Left lung (tissue), 10 donors: Measurements from ENCODE around the gene TAS2R60. TPM values are rescaled to one million over a fixed set of nuclear protein-coding genes. Genes with fewer than 3 reads are reported as not detected.
A peak's percentile ranks its signal among the peaks of the same experiment; 100 is the strongest.

Experiments
- ATAC-seq: fragments of 200-7000 bp; cut with Tn5 transposase; one replicate; pipeline ENCODE4 v1.9.1; 2020; ENCODE audit warnings: moderate library complexity
- DNase-seq, 4 donors: peaks; one replicate each; pipeline ENCODE4 v3.0.0-alpha.2; 2013 to 2020
- H3K27ac ChIP-seq, 2 donors: fragments of 200-600 bp; sonication (generic) in 1 of 2; one replicate each; pipeline versions ENCODE4 v1.5.0 to v1.8.0; 2020 to 2021
- H3K27me3 ChIP-seq, 2 donors: fragments of 200-600 bp; sonication (generic) in 1 of 2; one replicate each; pipeline versions ENCODE4 v1.5.0 to v1.8.0; 2020 to 2021
- H3K36me3 ChIP-seq, 2 donors: fragments of 200-600 bp; sonication (generic) in 1 of 2; one replicate each; pipeline versions ENCODE4 v1.5.0 to v1.8.0; 2020 to 2021
- H3K4me1 ChIP-seq, 2 donors: fragments of 200-600 bp; one replicate each; pipeline ENCODE4 v1.8.0; 2021
- H3K4me3 ChIP-seq, 2 donors: fragments of 200-600 bp; sonication (generic) in 1 of 2; one replicate each; pipeline versions ENCODE4 v1.5.0 to v1.8.0; 2020 to 2021; ENCODE audit warnings: mild to moderate bottlenecking in 1 of 2
- H3K9me3 ChIP-seq, 2 donors: fragments of 200-600 bp; sonication (generic) in 1 of 2; one replicate each; pipeline versions ENCODE4 v1.5.0 to v1.8.0; 2020 to 2021
- CTCF ChIP-seq, 2 donors: fragments of 200-600 bp; sonication (generic) in 1 of 2; IDR thresholded peaks; one replicate each; pipeline versions ENCODE4 v1.5.0 to v1.8.0; 2021; ENCODE audit warnings: antibody characterized with exemption in 2 of 2
- intact Hi-C, 2 donors: fragments of 100-400 bp; cut with DNase I; formaldehyde crosslinking; loops; one replicate each; pipeline versions ENCODE4 v1.11.2 to v1.14.2; 2022
- polyA plus RNA-seq, 6 donors: library from polyadenylated mRNA; unstranded; fragments of 120-200 nt; gene quantifications; one replicate each; pipeline ENCODE4 v1.2.1, GENCODE V29; 2013; ENCODE audit not compliant: insufficient read length in 6 of 6
- total RNA-seq, 2 donors: library from RNA; stranded (reverse); fragmentation: NEBNext Ultra II Directional; extraction: Animal tissue kit (Norgen Biotek cat#: 25700); gene quantifications; one replicate each; pipeline ENCODE4 v1.2.1, GENCODE V29; 2021
- donor health status: DM: no; HTN: yes; CAD: no.
- donor health status: DM: no; HTN: no; CAD: no.

TAS2R60 gene
- total and polyA plus RNA-seq, 8 donors: not detected

- Histone ChIP-seq H3K27ac (no peak overlapping the region), H3K27me3 (peaks cover 0 to 8% of the 10 kb centered on the region in 2 donors), H3K4me1 (no peaks in the 10 kb centered on the region), H3K36me3 (no peaks in the 10 kb centered on the region), H3K9me3 (no peaks in the 10 kb centered on the region), H3K4me3 (no peak overlapping the region)
- DNase-seq (no peak), ATAC-seq (no peak)
- intact Hi-C loops: no loop called here
- TF ChIP-seq CTCF (IDR thresholded peaks at IDR 0.05): no peak
Observed at GRCh38 chr7:143444785-143445184, 1.5 kb downstream of the TAS2R60 start.

GRCh38 chr7:143447466-143447865, 4.2 kb downstream of the TAS2R60 start:
- H3K4me3 ChIP-seq: no peak overlapping the region
- no peak for ATAC-seq
- intact Hi-C loops: no loop called here
- no peaks in the 10 kb centered on the region for H3K4me1 ChIP-seq
- H3K27ac ChIP-seq: no peak overlapping the region
- TF ChIP-seq CTCF (IDR thresholded peaks at IDR 0.05): no peak
- DNase-seq: no peak
- peaks cover 0 to 8% of the 10 kb centered on the region in 2 donors for H3K27me3 ChIP-seq
- no peaks in the 10 kb centered on the region for H3K9me3 ChIP-seq
- no peaks in the 10 kb centered on the region for H3K36me3 ChIP-seq

GRCh38 chr7:143448429-143448828, 5.2 kb downstream of the TAS2R60 start:
- H3K4me1 ChIP-seq: no peaks in the 10 kb centered on the region
- no peak overlapping the region for H3K27ac ChIP-seq
- ATAC-seq: no peak
- H3K36me3 ChIP-seq: no peaks in the 10 kb centered on the region
- peaks cover 0 to 8% of the 10 kb centered on the region in 2 donors for H3K27me3 ChIP-seq
- intact Hi-C loops: no loop called here
- no peak for DNase-seq
- no peak overlapping the region for H3K4me3 ChIP-seq
- no peaks in the 10 kb centered on the region for H3K9me3 ChIP-seq
- no peak for TF ChIP-seq CTCF (IDR thresholded peaks at IDR 0.05)

GRCh38 chr7:143449793-143450192, 6.5 kb downstream of the TAS2R60 start:
- H3K9me3 ChIP-seq: no peaks in the 10 kb centered on the region
- peaks cover 0 to 8% of the 10 kb centered on the region in 2 donors for H3K27me3 ChIP-seq
- no peaks in the 10 kb centered on the region for H3K4me1 ChIP-seq
- H3K4me3 ChIP-seq: no peak overlapping the region
- intact Hi-C loops: no loop called here
- no peak for TF ChIP-seq CTCF (IDR thresholded peaks at IDR 0.05)
- H3K36me3 ChIP-seq: no peaks in the 10 kb centered on the region
- no peak for DNase-seq
- H3K27ac ChIP-seq: no peak overlapping the region
- no peak for ATAC-seq

- ATAC-seq (no peak), DNase-seq (peak in 2 of 4 donors; percentile 7 to 19)
- intact Hi-C loops: no loop called here
- no peaks in the 10 kb centered on the region for H3K9me3 ChIP-seq
- no peak overlapping the region for H3K4me3 ChIP-seq
- TF ChIP-seq CTCF (IDR thresholded peaks at IDR 0.05): no peak
- peaks cover 0 to 8% of the 10 kb centered on the region in 2 donors for H3K27me3 ChIP-seq
- H3K36me3 ChIP-seq: no peaks in the 10 kb centered on the region
- no peaks in the 10 kb centered on the region for H3K4me1 ChIP-seq
- no peak overlapping the region for H3K27ac ChIP-seq
Observed at GRCh38 chr7:143451122-143451521, 7.9 kb downstream of the TAS2R60 start.
